ENCODE measurements around the gene PRMT7. TPM values are rescaled to one million over a fixed set of nuclear protein-coding genes. Genes with fewer than 3 reads are reported as not detected.

The PRMT7 gene
- total and polyA plus RNA-seq, 9 donors: 27.8 to 43.4 (median 37.8) TPM

DNA sequence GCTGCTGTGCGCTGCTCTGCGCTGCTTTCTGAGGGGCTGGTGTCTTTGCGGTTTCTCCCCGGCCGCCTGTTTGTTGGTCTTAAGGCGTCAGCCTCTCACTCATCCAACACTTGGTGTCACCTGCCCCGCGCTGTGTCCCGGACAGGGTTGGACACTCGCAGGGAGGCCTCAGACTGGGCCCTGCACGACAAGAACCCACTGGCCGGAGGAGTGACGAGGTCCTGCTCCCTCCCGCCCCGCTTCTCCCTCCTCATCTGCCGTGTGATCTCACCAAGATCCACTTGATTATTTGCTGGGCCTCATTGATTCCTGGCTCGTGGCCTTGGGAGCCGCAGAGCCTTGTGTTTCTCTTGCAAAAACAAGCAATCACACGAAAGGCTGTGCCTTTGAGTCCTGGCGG lies 56.6 kb downstream of the PRMT7 start:
- TF ChIP-seq, protein P1, sequence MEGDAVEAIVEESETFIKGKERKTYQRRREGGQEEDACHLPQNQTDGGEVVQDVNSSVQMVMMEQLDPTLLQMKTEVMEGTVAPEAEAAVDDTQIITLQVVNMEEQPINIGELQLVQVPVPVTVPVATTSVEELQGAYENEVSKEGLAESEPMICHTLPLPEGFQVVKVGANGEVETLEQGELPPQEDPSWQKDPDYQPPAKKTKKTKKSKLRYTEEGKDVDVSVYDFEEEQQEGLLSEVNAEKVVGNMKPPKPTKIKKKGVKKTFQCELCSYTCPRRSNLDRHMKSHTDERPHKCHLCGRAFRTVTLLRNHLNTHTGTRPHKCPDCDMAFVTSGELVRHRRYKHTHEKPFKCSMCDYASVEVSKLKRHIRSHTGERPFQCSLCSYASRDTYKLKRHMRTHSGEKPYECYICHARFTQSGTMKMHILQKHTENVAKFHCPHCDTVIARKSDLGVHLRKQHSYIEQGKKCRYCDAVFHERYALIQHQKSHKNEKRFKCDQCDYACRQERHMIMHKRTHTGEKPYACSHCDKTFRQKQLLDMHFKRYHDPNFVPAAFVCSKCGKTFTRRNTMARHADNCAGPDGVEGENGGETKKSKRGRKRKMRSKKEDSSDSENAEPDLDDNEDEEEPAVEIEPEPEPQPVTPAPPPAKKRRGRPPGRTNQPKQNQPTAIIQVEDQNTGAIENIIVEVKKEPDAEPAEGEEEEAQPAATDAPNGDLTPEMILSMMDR (IDR thresholded peaks at IDR 0.05): no peak
- TF ChIP-seq POLR2A (IDR thresholded peaks at IDR 0.05) (no peak), EP300 (IDR thresholded peaks at IDR 0.05) (no peak)
- DNase-seq: no peak
- WGBS, 3 donors: 79 to 82% (median 81%) methylated on average over 20 of the region's 20 CpGs
- H3K36me3 ChIP-seq: no peaks in the 10 kb centered on the region
- H3K4me3 ChIP-seq: no peak overlapping the region
- intact Hi-C loops (cut with DNase I): loop anchor here in 2 of 4 donors (10.0 kb wide), 1 partner anchor 147 kb away; no protein-coding TSS in a partner anchor
- H3K27ac ChIP-seq: no peak overlapping the region
- H3K9me3 ChIP-seq: no peaks in the 10 kb centered on the region
- no peaks in the 10 kb centered on the region for H3K27me3 ChIP-seq
- H3K4me1 ChIP-seq (ENCODE audit: insufficient read depth): no peaks in the 10 kb centered on the region

DNA sequence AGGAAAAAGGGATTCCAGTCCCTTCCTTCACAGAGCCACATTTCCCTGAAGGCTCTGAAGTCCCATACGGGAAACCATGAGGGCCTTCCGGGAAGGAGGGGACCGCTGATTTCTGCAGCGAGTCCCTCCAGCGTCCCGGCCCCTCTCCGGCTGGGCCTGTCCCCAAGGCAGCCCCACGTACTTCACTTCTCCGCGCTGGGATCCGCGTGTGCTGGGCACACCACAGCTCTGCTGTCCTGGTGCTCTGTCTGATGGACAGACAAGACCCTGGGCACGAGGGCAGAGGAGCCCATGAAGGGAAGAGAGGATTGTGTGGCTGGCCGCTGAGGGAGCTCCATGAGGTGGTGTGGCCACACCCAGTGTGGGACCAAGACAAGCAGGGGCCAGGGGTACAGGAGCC lies 57.1 kb downstream of the PRMT7 start:
- Histone ChIP-seq H3K9me3 (no peaks in the 10 kb centered on the region), H3K4me1 (ENCODE audit: insufficient read depth) (no peaks in the 10 kb centered on the region), H3K27me3 (no peaks in the 10 kb centered on the region), H3K27ac (no peak overlapping the region), H3K4me3 (no peak overlapping the region), H3K36me3 (no peaks in the 10 kb centered on the region)
- DNase-seq: no peak
- WGBS, 3 donors: 83 to 89% (median 85%) methylated on average over 14 of the region's 14 CpGs
- TF ChIP-seq EP300 (IDR thresholded peaks at IDR 0.05): no peak
- no peak for TF ChIP-seq POLR2A (IDR thresholded peaks at IDR 0.05)
- TF ChIP-seq, protein P1 (IDR thresholded peaks at IDR 0.05): no peak
- intact Hi-C loops (cut with DNase I): loop anchor here in 2 of 4 donors (10.0 kb wide), 1 partner anchor 147 kb away; no protein-coding TSS in a partner anchor

DNA sequence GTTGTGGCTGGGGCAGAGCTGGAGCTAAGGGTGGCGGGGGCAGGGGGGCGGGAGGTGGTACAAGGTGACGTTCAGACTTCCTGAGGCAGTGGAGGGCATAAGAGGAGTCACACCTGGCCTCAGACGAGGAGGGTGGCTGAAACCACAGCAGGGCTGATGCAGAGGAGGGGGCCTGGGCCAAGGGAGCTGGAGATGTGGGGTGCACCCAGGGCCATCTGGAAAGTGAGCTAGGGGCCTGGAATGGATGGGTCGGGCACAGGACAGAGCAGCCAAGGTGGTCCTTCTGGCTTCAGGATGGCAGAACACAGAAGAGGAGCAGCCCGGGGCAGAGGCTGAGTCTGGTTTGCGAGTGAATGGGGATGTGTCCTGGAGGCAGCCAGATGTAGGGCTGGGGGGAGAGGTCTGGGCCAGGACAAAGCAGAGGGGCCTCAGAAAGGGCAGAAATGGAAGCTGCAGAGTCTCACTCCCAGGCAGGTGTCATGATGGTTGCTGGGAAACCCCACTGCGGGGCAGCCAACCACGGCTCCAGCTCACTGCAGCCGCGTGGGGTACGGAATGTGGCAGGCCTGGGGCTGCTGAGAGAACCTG lies 57.6 kb downstream of the PRMT7 start:
- Histone ChIP-seq H3K27ac (no peak overlapping the region), H3K9me3 (no peaks in the 10 kb centered on the region), H3K36me3 (no peaks in the 10 kb centered on the region), H3K27me3 (no peaks in the 10 kb centered on the region), H3K4me3 (no peak overlapping the region), H3K4me1 (ENCODE audit: insufficient read depth) (no peaks in the 10 kb centered on the region)
- DNase-seq: no peak
- no peak for TF ChIP-seq POLR2A (IDR thresholded peaks at IDR 0.05)
- TF ChIP-seq, protein P1 (IDR thresholded peaks at IDR 0.05): no peak
- TF ChIP-seq EP300 (IDR thresholded peaks at IDR 0.05): no peak
- 85 to 89% (median 85%) methylated on average over 12 of the region's 12 CpGs for WGBS, 3 donors
- intact Hi-C loops (cut with DNase I): loop anchor here in 2 of 4 donors (10.0 kb wide), 1 partner anchor 146 kb away; no protein-coding TSS in a partner anchor

DNA sequence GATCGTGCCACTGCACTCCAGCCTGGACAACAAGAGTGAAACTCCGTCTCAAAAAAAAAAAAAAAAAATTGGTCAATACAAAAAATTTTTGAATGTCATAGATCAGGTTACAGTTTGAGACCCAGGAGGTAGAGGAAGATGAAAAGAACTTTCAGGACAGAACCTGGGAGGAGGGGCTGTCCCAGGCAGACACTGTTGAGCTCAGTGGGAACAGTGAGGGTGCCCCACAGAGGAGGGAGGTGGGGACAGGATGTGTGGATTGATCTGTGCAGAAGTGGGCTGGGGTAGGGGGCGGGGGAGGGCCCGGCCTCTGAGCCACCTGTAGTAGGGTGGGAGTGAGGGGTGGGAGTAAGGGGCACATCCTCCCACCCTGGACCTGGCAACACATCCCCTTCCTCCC lies 58.3 kb downstream of the PRMT7 start:
- no peaks in the 10 kb centered on the region for H3K36me3 ChIP-seq
- no peak for DNase-seq
- H3K4me3 ChIP-seq: no peak overlapping the region
- H3K4me1 ChIP-seq (ENCODE audit: insufficient read depth): no peaks in the 10 kb centered on the region
- no peaks in the 10 kb centered on the region for H3K9me3 ChIP-seq
- H3K27me3 ChIP-seq: no peaks in the 10 kb centered on the region
- H3K27ac ChIP-seq: no peak overlapping the region
- no peak for TF ChIP-seq POLR2A (IDR thresholded peaks at IDR 0.05)
- TF ChIP-seq EP300 (IDR thresholded peaks at IDR 0.05): no peak
- TF ChIP-seq, protein P1 (IDR thresholded peaks at IDR 0.05): no peak
- WGBS, 3 donors: 75 to 88% (median 83%) methylated on average over 4 of the region's 4 CpGs
- intact Hi-C loops (cut with DNase I): loop anchor here in 2 of 4 donors (10.0 kb wide), 1 partner anchor 146 kb away; no protein-coding TSS in a partner anchor

All from ovary (tissue), 9 donors.